Measurements from ENCODE around the gene MKLN1.
A peak's percentile ranks its signal among the peaks of the same experiment; 100 is the strongest.

Gene MKLN1

DNA sequence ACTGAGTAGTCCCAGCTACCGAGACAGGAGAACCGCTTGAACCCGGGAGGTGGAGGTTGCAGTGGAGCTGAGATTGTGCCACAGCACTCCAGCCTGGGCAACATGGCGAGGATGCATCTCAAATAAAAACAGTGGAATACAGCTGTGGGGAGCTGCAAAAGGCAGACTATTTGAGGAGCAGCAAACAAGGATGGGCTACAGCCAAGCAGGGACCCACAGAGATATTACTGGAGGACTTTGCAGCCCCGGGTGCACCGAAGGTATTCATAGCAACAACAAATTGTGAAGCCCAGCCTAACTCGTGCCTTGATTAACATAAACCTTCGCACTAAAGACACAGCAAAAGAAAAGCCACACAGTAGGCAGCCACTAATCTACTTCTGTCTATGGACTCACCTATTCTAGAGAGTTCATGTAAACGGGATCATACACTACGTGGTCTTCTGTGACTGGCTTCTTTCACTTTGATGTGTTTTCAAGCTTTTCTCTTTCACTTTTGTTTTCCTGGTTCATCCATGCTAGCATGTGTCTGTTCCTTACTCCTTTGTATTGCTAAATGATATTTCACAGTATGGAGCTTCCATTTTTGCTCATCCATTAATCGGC, 194.8 kb downstream of the MKLN1 start:
- DNase-seq (ENCODE audit: low spot score) = no peak

DNA sequence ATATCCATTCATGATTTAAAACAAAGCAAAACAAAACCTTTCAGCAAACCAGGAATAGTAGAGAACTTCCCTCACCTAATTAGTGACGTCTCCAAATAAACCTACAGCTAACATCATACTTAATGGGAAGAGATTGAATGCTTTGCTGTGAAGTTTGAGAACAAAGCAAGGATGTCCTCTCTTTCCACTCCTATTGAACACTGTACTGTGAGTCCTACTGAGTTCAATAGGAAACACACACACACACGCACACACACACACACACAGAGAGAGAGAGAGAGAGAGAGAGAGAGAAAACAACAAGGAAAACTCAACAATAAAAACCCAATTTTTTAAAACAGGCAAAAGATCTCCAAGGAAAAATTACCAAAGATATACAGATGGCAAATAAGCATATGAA, 196.4 kb downstream of the MKLN1 start:
- no peak for DNase-seq (ENCODE audit: low spot score)

DNA sequence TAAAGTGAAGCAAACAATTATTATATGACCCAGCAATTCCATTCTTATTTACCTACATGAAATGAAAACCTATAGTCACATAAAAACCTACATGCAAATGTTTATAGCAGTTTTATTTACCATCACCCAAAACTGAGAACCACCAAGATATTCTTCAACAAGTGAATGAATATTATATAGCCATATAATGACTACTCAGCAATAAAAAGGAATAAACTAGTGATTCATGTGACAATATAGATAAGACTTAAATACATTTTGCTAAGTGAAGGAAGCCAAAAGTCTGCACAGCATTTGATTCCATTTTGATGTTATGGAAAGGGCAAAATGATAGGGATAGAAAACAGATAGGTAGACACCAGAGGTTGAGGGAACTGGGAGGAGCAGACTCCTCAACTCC, 197.0 kb downstream of the MKLN1 start:
- DNase-seq (ENCODE audit: low spot score) = no peak

DNA sequence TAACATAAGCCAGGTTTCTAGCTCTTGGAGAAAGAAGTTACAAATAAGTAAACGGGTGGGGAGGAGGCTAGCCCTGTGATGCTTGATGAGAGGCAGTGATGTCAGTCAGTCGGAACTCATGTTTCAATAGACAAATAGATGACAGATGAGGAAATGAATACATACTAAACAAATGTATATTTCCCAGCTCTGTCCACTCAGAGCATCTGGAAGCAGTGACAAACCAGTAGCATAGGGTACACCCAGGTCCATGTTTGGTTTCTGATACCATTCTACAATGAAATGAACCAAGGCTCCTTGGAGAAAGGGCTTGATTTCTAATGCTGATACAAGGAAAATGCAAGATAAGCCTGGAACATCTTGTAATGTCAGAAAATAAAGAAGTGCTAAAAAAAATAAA, 198.1 kb downstream of the MKLN1 start:
- DNase-seq (ENCODE audit: low spot score) = no peak

DNA sequence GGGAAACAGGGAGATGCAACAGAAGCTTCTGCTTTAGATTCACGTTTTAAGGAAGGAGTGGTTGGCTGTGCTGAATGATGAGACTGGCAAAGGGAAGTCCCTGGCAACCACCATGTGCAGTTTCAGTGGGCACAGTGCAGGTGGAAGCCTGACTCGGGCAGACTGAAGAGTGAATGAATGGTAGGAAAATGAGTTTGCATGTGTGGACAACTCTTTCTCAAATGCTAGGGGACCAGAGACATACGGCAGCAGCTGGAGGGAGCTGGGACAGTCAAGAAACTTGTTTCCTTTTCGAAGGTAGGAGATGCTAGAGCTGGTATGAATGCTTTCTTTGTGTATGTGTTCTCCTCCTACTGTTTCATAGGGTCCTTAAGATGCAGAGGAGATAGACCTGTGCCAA, 199.8 kb downstream of the MKLN1 start:
- no peak for DNase-seq (ENCODE audit: low spot score)

DNA sequence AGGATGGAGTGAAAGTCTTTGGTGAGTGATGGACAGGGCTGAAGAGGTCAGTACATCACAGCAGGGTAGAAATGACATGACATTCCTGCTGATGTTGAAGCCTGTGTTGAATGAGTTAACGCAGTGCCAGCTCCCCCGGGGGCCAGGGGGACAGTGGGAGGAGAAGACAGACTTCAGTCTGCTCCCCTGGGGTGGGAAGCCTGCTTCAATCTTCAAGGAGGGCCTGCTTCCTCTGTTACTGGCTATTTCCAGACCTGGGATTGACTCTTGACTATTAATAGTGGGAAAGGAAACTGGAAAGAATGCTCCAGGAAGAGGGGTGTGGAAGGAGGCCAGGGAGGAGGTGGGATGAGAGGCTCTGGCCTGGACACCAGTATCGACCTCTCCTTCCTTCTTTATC, 201.5 kb downstream of the MKLN1 start:
- DNase-seq (ENCODE audit: low spot score) = no peak

DNA sequence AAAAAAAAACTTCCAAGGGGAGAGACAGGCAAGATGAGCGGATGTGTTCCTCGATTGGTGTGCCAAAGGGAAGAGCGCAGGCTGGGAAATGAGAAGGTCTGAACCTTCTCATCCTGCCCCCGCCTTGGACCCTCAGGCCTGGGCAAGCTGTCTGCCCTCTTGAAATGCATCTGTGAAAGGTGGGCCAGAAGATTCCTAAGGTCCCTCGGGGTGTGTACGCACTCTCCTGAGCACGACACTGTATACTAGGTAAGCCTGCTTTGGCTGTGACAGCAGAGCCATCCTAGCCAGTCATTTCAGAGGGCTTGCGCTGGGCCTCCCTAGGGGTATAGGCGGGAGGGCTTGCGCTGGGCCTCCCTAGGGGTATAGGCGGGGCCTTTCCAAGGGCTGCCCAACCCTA, 201.9 kb downstream of the MKLN1 start:
- DNase-seq (ENCODE audit: low spot score) = no peak

DNA sequence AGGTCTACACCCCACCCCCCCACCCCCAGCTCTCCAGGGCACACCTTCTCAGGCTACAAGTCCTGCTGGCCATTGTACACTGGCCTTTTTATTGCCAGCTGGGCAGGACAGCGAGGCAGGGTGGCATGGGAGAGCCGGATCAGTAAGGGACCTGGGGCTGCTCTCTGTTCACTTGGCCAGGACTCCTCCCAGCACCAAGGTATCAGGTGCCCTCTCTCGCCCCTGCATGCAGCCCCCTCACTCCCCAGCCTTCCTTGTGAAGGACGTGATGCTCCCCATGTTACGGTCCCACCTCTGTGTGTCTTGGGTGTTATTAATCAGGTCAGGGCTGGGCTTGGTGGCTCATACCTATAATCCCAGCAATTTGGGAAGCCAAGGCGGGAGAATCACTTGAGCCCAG, 202.5 kb downstream of the MKLN1 start:
- DNase-seq (ENCODE audit: low spot score) = no peak

DNA sequence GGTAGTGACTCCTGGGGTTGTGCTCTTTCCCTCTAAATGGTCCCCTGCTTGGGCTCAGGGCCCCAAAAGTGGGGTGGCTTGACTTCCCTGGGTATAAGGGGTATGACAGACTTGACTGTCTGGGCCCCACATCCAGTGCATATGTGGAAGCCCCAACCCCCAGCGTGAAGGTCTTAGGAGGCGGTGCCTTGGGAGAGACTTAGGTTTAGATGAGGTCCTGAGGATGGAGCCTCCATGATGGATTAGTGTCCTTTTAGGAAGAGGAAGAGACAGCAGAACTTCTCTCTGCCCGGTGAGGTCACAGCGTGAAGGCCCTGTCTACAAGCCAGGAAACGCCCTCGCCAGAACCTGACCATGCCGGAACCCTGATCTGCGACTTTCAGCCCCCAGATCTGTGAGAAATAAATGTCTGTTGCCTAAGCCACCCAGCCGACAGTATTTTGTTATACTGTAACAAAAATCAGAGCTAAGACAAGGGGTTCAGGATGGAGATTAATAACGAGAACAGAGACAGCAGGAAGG, 205.0 kb downstream of the MKLN1 start:
- DNase-seq (ENCODE audit: low spot score) = no peak

DNA sequence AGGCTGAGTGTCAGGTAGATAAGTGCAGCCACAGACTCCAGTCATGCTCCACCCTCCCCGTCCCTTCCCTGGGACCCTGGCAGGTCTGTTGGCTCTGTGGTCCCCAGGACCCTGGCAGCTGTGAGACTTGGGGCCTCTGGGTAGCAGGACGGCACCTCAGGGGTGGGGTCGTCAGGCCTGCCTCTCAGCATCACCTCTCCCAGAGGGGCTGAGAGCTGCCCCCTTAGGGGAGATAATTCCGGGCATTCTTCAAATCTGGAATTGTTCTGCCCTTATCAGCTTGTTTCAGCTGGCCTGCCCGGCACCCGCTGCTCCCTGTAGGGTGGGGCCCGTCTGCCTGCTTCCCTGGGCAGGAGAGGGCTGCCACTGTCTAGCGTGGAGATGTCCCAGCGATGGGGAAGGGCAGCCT, 205.5 kb downstream of the MKLN1 start:
- DNase-seq (ENCODE audit: low spot score) = no peak

DNA sequence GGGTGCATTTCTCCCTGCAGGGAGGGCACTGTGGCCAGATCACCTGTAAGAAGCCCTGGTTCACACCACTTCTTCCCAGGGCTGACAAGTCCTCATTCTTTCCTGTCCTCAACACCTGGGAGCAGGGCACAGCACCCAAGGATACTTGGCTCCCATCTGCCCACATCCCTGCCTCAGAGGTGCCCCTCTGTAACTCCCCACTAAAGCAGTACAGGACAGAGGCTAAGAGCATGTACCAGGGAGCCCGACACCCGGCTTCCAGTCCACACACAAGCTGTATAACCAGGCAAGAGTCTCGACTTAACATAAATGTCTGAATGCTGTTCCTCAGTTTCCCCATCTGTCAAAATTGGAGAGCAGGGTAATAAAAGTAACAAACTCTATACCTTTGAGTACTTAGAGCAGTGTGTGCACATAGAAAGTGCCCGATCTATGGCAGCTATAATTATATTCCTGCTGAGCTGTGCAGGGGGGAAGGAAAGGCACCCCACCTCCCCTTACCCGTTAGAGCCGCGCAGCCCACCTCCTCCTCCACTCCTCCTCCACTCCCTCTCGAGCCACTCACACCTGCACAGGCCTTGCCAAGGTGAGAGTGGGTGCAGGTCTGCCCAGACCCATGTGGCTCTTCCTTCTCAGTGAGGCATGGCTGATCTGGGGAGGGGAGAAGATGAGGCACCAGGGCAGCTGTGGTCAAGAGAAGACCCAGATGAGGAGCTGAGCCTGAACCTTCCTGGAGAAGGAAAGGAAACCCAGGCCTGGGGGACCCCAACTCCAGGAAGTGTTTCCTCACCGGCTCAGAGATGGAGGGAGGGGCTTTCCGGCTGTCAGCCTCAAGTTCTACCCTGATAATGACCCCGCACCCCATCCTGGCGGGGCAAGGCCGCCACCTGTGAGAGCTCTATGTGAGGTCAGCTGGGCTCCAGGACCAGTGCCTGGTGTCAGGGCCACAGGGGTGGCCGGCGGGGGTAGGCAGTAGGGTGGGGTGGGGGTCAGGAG, 206.2 kb downstream of the MKLN1 start:
- DNase-seq (ENCODE audit: low spot score) = no peak

DNA sequence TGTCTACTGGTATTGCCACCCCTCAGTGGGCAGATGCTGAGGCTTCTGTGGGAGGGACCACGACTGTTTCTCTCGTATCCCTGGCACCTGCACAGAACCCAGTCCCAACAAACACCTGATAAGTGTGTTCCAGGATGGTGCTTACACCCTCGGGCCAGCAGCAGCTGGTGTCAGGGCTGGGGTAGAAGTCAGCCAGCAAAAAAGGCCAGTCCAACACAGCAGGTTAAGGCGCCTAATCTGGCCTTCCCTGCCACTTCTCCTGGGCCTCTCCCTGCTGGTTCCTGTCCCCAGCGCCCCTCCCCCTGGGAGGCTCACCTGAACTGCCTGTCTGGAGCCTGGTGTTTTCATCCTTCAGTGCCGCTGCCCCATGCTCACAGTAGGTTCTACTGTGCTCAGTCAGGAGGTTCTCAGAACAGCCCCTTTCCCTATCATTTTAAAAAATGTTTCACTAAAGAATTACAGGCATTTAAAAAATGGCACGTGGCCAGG, 208.7 kb downstream of the MKLN1 start:
- DNase-seq (ENCODE audit: low spot score) = no peak

DNA sequence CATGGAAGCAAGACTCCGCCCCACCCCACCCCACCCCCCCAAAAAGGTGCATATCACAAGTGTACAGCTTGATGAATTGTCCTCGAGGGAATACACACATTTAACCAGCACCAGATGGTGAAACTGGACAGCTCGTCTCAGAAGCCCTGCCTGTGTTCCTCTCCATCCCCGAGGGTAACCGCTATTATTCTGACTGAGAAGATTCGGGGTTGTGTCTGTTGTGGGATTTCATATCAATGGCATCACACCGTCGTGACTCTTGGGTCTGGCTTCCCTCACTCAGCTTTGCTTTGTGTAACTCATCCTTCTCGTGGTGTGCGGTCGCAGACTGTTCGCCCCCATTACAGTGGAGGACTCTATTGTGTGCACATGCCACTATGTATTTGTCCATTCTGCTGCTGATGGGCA, 209.9 kb downstream of the MKLN1 start:
- DNase-seq (ENCODE audit: low spot score) = peak; percentile 66

DNA sequence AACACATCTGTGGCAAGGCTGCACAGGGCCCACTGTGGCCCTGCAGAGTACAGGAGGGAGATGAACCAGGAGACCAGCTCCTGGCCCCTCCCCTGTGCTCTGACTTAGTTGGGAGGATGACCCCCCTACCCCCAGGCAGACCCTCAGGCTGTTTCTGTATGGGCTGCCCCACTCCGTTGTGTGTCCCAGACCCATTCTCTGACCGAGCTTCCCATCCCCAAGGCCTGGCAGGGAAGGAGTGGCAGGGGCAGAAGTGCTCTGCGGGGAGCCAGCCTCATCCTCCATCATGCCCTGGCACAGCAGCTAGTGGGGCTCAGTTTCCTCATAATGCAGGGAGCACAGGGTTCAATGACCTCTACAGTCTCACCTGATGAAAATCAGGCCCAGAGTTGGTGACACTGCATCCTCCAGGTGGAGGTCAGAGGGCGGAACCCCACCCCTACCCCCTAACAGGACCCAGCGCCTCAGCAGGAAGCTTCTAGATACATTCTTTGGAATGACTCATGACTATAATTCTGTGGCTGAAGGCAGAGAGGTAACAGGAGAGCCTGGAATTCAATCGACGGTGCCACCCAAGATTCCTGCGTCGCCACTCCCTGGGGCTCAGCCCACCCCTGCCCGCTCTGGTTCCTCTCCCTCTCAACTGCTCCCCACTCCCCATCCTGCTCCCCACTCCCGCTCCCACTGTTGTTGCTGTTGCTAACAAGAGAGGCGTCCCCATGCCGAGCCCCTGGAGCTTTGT, 210.6 kb downstream of the MKLN1 start:
- DNase-seq (ENCODE audit: low spot score) = peak; percentile 53

DNA sequence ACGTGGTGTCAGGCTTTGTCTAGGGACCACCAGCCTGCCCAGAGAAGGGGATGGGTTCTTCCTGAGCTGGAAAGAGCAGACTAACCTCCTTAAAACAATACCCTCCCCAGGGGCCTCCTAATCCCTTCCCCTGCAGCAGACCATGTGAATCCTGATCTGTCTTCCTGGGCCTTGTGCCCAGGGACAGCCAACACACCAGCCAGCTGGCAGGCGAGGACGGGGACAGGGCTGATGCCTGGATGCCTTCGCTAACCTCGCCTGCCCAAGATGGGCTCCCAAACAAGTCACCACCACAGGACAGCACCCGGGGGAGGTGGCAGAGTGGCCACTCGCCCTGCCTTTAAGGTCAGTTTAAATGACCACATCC, 211.1 kb downstream of the MKLN1 start:
- DNase-seq (ENCODE audit: low spot score) = peak; percentile 44

DNA sequence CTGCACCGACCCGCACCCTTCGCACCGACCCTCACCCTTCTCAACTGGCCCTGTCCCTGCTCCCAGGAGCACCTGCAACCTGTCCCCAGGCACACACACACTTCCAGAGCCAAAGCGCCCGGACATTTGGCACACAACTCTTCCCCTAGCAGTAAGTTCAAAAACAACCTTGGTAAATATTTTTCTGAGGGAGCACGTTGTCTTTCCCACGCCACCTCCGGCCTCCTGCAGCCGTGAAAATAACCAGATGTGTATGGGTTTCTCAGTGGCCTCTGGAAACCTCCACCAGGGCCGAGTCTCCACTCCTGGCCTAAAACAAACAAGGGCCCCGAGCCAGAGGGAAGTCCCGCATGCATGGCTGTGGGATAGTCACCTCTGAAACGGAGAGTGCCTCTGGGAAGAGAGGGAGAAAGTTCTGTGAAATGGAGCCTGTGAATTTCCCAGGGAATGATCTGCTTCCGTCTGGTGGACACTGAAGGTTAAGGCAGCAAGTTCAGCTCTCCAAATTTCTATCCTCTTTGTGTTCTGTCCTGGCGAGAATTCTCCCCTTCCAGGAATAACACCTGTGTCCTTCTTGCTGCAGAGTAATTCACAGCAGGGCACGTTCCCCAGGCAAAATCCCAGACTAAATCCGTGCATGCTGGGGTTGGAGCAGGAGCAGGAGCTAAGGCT, 213.0 kb downstream of the MKLN1 start:
- DNase-seq (ENCODE audit: low spot score) = no peak

DNA sequence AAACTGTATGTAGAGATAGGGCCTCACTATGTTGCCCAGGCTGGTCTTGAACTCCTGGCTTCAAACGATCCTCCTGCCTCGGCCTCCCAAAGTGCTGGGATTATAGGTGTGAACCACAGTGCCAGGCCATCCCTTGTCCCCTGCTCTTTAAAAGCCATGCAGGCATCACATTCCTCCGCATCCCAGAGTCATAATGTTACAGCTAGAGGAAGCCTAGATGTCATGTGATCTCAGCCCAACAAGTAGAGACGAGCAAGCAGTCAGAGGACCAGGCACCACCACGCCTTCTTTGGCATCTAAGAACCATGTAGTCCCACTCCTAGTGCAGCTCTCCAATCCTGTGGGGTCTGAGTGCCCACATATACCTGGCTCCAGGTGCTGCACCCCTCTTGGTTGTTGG, 215.6 kb downstream of the MKLN1 start:
- no peak for DNase-seq (ENCODE audit: low spot score)

DNA sequence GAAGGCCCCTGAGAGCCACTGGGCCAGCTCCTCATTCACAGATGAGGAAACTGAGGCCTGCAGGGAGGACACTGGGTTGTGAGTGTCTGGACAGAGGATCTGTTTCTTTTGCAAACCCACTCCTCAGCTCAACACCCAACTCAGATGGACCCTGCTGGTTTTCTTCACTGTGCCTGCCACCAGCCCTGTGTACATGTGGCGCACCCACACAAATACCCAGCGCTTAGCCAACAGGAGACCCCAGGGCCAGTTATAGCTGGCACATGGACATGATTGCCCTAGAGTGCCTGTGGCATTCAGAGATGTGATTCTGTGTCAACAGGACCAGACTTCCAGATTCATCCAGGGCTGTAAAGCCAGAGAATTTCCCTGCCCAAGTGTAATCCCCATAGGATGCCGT, 216.3 kb downstream of the MKLN1 start:
- no peak for DNase-seq (ENCODE audit: low spot score)

DNA sequence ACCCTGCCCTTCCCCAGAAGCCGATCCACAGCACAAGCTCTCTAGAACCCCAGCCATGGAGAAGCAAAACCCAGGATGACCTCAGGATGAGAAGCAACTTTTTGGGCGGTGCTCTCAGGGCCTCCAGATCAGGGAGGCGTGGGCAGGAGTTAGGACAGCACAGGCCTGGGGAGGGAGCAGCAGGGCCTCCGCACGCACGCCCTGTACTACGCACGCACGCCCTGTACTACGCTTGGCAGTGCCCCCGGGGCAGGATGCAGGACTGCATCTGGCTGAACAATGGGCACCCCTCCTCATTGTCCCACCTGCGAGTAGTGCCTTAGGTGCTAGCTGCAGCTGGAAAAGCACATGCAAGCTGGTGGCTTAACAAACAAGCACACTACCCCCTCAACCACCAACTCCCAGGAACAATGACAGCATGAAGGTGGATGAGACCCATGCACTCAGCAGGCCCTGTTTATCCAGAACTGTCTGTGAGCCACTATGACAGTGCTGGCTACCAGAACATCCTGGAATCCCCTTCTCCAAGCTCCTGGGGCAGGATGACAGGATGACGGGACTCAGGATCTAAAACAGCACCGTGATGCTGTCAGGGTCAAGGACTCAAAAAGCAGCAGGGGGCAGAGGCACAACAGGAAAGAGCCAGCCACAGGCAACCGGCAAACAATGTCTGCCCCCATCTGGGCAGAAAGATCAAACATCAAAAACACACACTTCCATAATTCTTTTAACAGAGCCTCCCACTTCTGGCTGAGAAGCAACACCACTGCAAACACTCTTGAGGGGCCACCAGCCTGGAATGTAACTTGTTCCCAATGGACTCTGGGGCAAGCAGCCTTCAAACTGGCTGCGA, 217.0 kb downstream of the MKLN1 start:
- DNase-seq (ENCODE audit: low spot score) = peak; percentile 61

DNA sequence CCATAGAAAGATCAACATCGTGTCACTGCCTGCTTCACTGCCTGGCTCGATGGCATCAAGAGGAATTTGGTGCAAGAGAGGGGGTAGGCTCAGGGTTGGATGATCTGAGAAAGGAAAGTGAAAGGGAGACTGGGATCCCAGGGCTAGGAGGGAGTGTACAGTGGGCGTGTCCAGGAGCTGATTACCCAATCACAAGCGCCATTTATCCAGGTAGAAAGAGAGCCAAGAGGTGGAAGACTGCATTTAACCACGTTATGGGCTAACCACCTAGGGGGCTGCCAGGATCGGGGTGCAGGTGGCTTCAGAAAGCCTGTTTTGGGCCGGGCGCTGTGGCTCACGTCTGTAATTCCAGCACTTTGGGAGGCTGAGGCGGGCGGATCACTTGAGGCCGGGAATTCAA, 218.4 kb downstream of the MKLN1 start:
- no peak for DNase-seq (ENCODE audit: low spot score)

Data from AG08395 (cell line).